K562 (cell line): ENCODE results near the gene CMSS1.

Source experiments
- CC2D1A ChIP-seq: fragments of 450-650 bp; IDR thresholded peaks from 2 replicates; pipeline ENCODE4 v1.6.1; 2017; ENCODE audit warnings: mild to moderate bottlenecking
- CEBPG ChIP-seq, 3 experiments: fragments of 200-800 bp in 1 of 3; sonication (Bioruptor generic) in 1 of 3; sonication (generic) in 1 of 3; formaldehyde crosslinking in 1 of 3; IDR thresholded peaks in 2 of 3; conservative IDR thresholded peaks in 1 of 3; 2 replicates each; pipeline versions ENCODE4 v1.6.1 to v1.8.0; 2016 to 2022; ENCODE audit warnings: missing compliant biosample characterization in 2 of 3, missing genetic modification characterization in 2 of 3, mild to moderate bottlenecking in 1 of 3, missing genetic modification reagents in 1 of 3
- FIP1L1 ChIP-seq: fragments of 200-400 bp; formaldehyde crosslinking; IDR thresholded peaks from 2 replicates; pipeline ENCODE4 v1.6.1; 2018; ENCODE audit warnings: mild to moderate bottlenecking, low read depth, low read length; ENCODE audit not compliant: poor library complexity, severe bottlenecking
- KLF10 ChIP-seq: fragments of 250-450 bp; sonication (Bioruptor Pico); IDR thresholded peaks from 2 replicates; pipeline ENCODE4 v1.6.1; 2021; ENCODE audit warnings: matching md5 sums
- MEF2A ChIP-seq: IDR thresholded peaks from 2 replicates; pipeline ENCODE4 v1.6.1; 2011; ENCODE audit warnings: low read depth, mild to moderate bottlenecking, low read length, moderate library complexity; ENCODE audit not compliant: control insufficient read depth
- MEF2D ChIP-seq: conservative IDR thresholded peaks from 2 replicates; pipeline ENCODE4 v1.6.1; 2016; ENCODE audit warnings: low read depth, missing genetic modification characterization, missing compliant biosample characterization
- MXI1 ChIP-seq: IDR thresholded peaks from 2 replicates; pipeline ENCODE4 v1.6.1; 2011; ENCODE audit warnings: low read depth, mild to moderate bottlenecking, improper control_type of control experiment, low read length
- NR2F6 ChIP-seq: fragments of 450-650 bp; formaldehyde crosslinking; IDR thresholded peaks from 2 replicates; pipeline ENCODE4 v1.4.0; 2020; ENCODE audit warnings: mild to moderate bottlenecking
- NRF1 ChIP-seq, 2 experiments: fragments of 450-650 bp; IDR thresholded peaks in 1 of 2; conservative IDR thresholded peaks in 1 of 2; 2 replicates each; pipeline ENCODE4 v1.6.1; 2014; ENCODE audit warnings: mild to moderate bottlenecking in 2 of 2
- ZNF133 ChIP-seq: fragments of 250-450 bp; sonication (Bioruptor Pico); IDR thresholded peaks from 2 replicates; pipeline ENCODE4 v1.4.0; 2020; ENCODE audit warnings: mild to moderate bottlenecking
- ZNF444 ChIP-seq: fragments of 250-450 bp; sonication (Bioruptor Pico); IDR thresholded peaks from 2 replicates; pipeline ENCODE4 v1.4.0; 2020; ENCODE audit warnings: mild to moderate bottlenecking, moderate library complexity
- TF ChIP-seq, protein P1 (sequence below): sonication (generic); formaldehyde crosslinking; IDR thresholded peaks from 2 replicates; pipeline ENCODE4 v1.8.1; 2022; ENCODE audit warnings: missing genetic modification reagents
- TF ChIP-seq, protein P2 (sequence below), 3 experiments: fragments of 200-800 bp in 1 of 3; fragments of 250-450 bp in 1 of 3; fragments of 450-650 bp in 1 of 3; sonication (Bioruptor Pico) in 1 of 3; sonication (Bioruptor generic) in 1 of 3; formaldehyde crosslinking in 1 of 3; IDR thresholded peaks; 2 replicates each; pipeline versions ENCODE4 v1.6.1 to v1.8.0; 2016 to 2022; ENCODE audit warnings: mild to moderate bottlenecking in 2 of 3, missing genetic modification characterization in 2 of 3, missing compliant biosample characterization in 1 of 3, moderate library complexity in 1 of 3

DNA sequence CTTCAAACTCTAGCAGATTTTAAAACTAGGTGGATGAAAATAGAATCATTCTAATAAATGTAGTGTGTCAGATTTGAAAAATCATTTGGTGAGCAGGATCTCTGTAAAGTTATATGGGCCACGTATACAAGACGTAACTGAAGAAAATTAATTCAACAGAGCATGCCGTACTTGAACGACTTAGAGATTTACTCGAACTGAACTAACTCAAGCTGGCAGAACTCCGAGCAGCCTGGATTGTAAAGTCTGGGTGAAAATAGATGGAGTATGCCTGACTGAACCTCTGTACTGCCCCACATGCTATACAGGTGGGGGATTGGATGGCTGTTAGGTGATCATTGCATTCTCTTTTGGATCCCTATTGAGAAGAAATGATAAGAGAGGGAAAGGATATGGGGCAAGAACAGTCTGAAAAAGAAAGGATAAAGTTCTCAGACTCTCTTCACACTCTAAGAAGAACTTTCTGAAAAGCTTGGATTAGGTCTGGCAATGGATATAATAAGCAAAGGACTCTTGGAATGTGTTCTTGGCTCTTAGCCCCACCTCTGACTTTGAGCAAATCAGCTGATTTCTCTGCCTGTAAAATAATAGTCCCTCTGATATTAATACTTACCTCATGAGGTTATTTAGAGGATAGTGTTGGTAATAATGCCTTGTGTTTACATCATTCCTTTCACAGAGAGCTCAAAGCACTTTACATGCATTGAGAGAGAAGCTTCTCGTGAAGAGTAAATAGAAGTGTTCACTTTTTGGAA is 149.2 kb downstream of the CMSS1 start:
- TF ChIP-seq KLF10, result no peak
- no peak for TF ChIP-seq ZNF133 (CRISPR knock-in tag)
- no peak for TF ChIP-seq NR2F6 (CRISPR knock-in tag)
- TF ChIP-seq MEF2A, result no peak
- TF ChIP-seq MXI1, result no peak
- TF ChIP-seq MEF2D (tag), result no peak
- TF ChIP-seq, protein P1, sequence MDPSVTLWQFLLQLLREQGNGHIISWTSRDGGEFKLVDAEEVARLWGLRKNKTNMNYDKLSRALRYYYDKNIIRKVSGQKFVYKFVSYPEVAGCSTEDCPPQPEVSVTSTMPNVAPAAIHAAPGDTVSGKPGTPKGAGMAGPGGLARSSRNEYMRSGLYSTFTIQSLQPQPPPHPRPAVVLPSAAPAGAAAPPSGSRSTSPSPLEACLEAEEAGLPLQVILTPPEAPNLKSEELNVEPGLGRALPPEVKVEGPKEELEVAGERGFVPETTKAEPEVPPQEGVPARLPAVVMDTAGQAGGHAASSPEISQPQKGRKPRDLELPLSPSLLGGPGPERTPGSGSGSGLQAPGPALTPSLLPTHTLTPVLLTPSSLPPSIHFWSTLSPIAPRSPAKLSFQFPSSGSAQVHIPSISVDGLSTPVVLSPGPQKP (CRISPR knock-in tag), result no peak
- TF ChIP-seq CEBPG (CRISPR knock-in tag; IDR thresholded peaks at IDR 0.05), result no peak
- TF ChIP-seq CEBPG (tag; conservative IDR thresholded peaks at IDR 0.05 in 1 of 2, IDR thresholded peaks at IDR 0.05 in 1 of 2), result no peak
- TF ChIP-seq, protein P2, sequence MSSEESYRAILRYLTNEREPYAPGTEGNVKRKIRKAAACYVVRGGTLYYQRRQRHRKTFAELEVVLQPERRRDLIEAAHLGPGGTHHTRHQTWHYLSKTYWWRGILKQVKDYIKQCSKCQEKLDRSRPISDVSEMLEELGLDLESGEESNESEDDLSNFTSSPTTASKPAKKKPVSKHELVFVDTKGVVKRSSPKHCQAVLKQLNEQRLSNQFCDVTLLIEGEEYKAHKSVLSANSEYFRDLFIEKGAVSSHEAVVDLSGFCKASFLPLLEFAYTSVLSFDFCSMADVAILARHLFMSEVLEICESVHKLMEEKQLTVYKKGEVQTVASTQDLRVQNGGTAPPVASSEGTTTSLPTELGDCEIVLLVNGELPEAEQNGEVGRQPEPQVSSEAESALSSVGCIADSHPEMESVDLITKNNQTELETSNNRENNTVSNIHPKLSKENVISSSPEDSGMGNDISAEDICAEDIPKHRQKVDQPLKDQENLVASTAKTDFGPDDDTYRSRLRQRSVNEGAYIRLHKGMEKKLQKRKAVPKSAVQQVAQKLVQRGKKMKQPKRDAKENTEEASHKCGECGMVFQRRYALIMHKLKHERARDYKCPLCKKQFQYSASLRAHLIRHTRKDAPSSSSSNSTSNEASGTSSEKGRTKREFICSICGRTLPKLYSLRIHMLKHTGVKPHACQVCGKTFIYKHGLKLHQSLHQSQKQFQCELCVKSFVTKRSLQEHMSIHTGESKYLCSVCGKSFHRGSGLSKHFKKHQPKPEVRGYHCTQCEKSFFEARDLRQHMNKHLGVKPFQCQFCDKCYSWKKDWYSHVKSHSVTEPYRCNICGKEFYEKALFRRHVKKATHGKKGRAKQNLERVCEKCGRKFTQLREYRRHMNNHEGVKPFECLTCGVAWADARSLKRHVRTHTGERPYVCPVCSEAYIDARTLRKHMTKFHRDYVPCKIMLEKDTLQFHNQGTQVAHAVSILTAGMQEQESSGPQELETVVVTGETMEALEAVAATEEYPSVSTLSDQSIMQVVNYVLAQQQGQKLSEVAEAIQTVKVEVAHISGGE (CRISPR knock-in tag; IDR thresholded peaks at IDR 0.05), result no peak
- TF ChIP-seq FIP1L1, result no peak
- TF ChIP-seq ZNF444 (CRISPR knock-in tag), result no peak
- TF ChIP-seq NRF1 (conservative IDR thresholded peaks at IDR 0.05 in 1 of 2, IDR thresholded peaks at IDR 0.05 in 1 of 2), result no peak
- TF ChIP-seq CC2D1A, result no peak
